T47D (cell line): ENCODE data around the gene CDC42BPA.
A peak's percentile ranks its signal among the peaks of the same experiment; 100 is the strongest.

Source experiments
- DNase-seq, 2 experiments: peaks; one replicate each; pipeline versions ENCODE4 v3.0.0 to v3.0.0-alpha.2; 2011 to 2012; ENCODE audit warnings: low read depth in 1 of 2, low spot score in 1 of 2
- JUND ChIP-seq: IDR thresholded peaks from 2 replicates; pipeline ENCODE4 v1.6.1; 2012; ENCODE audit warnings: low read depth
- in situ Hi-C: cut with HindIII; loops from 2 replicates; pipeline ENCODE4 v1.10.0; 2016; ENCODE audit warnings: low sequenced_read_pairs, low pct_unique_long_range_greater_than_20kb

The CDC42BPA gene

DNA sequence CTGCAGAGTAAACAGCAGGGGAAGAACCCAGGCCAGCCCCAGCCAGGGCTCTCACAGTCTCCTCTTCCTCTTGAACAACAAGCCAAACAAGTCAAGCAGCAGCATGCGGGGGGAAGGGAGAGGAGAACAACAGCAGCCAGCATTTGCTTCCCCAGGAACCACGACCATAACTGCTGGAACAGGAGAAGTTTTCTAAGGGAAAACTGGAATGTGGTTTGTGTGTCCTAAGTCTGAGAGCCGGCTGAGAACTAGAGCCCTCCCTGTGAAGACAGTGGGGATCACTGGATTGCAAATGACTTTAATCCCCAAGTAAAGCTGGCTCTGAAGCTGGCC, 330.0 kb downstream of the CDC42BPA start:
- in situ Hi-C loops: no loop called here
- peak; percentile 79 to 96 for DNase-seq
- no peak for TF ChIP-seq JUND

DNA sequence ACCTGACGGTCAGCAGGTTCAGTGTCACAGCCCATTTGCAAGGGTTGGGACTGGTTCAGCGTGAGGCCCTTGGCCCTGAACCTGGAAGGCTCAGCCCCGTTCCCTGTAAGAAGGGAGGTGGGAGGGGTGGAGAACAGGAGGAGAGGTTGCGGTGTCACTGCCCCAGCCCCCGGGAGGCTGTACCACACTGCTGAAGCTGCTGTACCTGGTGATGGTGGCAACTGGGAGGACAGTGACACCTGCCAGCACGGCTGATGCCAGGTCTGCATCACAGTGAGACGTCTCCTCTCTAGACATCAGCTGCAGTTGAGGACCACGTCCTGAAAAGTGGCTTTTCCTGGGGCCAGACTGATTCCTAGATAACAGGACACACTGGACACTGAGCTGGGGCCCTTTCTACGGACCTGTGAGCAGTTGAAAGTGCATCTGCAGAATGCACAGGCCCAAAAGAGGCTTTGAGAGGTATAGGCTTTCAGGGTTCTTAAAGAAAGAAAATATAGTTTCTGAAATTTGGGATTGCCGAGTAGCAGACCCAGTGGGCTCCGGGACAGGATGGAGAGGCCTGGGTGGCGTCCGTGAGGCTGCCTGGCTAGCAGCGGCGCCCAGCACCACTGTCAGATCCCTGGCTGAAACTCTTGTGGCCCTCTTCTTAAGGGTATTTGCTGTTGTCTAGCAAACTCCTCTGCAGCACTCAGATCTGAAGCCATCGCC, 330.5 kb downstream of the CDC42BPA start:
- in situ Hi-C loops: no loop called here
- no peak for TF ChIP-seq JUND

DNA sequence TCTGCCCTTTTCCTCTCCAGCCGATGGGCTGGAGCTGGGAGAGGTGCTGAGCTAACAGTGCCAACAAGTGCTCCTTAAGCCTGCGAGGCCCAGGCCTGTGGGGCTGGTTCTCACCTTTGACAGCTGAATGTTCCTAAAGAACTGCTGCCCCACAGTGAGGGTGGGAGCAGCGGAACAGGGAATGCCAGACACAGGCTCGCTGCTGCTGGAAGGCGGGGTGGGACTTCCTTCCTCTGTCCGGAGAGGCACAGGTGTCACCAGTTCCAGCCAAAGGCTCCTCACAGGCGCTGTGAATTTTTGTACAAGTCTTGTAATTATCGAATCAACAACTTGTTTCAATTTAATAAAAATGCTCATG, 331.1 kb downstream of the CDC42BPA start:
- no peak for TF ChIP-seq JUND
- DNase-seq: no peak
- in situ Hi-C loops: no loop called here

More for the DNA sequence above, 330.5 kb downstream of the CDC42BPA start:
- DNase-seq: no peak

DNA sequence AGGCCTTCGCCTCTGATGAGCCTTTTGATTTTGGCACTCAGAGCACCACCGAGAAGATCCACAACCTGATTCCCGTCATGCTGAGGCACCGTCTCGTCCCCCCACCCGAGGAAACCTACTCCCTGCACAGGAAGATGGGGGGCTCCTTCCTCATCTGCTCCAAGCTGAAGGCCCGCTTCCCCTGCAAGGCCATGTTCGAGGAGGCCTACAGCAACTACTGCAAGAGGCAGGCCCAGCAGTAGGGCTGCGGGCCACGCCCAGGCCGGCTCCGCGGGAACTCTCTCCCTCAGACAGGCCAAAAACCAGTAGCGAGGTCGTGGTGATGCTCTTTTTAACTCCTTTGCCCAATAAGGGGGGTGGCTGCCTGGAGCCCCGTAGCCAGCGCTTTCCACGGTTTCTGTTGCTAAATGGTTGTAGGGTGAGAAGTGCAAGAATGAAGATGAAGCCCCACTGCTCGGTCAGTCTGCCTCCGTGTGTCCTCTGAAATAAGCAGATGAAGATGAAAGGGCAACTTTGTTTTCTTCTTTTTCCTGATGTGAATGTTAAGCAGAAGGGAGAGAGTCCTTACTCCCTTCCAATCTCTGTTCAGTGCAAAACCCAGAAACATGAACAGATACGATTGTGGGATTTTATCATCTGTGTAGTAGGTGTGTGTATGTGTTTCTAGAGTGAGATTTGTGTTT, 331.7 kb downstream of the CDC42BPA start:
- TF ChIP-seq JUND: no peak
- in situ Hi-C loops: no loop called here
- DNase-seq: no peak

DNA sequence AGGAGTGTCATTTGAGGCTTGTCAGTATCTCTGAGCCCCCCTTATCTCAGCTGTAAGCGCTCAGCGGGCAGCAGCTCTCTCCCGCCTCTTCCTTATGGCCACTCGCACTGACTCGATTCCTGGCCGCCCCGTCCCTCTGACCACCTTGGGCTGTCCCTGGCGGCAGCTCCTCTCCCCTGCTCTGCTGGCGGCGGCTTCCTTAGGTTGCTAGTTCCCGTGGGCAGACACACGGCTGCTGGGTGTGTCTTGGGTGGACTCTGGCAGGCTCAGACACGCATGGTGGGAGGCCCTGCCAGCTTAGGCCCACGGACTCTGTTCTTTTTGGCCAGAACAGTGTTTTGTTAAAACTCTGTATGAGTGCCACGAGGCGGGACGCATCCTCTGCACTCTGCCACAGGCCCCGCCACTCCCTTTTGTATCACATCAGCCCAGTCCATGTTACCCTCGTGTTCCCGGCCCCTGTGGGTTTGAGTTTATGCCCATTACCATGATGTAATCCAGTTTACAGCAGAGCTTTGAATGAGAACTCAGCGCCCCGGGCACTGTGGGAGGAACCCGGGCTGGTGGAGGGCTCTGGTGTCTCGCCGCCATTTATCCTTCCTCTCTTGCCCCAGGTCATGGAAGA, 332.3 kb downstream of the CDC42BPA start:
- in situ Hi-C loops: no loop called here
- DNase-seq: no peak
- no peak for TF ChIP-seq JUND

DNA sequence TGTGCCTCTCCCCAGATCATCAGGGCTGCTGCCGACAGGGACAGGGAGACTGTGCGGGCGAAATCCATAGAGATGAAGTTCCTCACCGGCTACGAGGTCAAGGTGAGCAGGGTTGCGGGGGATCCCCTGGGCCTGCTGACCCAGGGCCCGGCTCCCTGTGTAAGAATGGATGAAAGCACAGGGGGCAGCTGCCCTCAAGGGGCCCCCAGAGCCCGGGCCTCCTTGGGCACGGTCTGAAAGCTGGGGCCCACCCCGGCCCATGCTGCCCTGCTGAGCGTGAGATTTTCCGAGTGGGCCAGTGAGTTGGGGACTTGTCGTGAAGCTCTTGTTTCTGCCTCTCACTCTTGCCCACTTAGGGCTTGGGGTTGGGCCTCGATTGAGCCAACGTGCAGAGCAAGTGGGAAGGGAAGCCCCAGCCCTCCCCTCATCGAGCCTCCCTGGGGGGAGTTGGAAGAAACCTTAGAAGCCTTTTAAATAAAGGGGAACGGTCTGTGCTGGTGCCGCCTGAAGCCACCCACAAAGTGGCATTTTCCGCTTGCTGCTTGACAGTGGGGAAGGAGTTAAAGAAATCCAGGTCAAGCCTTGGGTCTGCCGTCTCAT, 333.0 kb downstream of the CDC42BPA start:
- in situ Hi-C loops: no loop called here
- no peak for DNase-seq
- no peak for TF ChIP-seq JUND

DNA sequence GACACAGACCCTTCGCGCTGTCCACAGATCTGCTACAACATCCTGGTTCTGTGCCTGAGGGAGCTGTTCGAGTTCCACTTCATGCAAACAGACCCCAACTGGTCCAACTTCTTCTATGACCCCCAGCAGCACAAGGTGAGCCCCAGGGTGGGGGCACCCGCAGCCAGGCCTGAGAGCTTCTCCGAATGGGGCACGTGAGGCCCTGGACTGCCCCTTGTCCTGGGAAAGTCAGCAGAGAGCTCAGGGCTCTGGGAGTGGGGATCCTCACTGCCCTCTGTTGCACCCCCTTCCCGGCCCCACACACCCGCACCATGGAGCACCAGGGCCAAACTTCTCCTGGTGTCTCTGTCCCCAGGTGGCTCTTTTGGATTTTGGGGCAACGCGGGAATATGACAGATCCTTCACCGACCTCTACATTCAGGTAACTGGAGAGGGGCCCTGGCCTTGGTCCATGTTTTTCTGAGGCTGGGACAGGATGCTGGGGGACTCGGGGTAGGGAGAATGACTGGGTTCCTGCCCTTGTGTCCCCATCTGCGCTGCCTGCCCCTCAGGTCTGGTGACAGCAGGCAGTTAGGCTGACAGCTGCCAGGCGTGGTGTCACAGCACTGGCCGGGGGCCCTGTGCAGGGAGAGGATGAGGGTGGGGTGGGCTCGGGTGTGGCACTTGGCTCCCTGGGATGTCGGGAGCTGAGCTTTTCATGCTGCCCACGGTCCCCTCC, 333.6 kb downstream of the CDC42BPA start:
- no peak for DNase-seq

DNA sequence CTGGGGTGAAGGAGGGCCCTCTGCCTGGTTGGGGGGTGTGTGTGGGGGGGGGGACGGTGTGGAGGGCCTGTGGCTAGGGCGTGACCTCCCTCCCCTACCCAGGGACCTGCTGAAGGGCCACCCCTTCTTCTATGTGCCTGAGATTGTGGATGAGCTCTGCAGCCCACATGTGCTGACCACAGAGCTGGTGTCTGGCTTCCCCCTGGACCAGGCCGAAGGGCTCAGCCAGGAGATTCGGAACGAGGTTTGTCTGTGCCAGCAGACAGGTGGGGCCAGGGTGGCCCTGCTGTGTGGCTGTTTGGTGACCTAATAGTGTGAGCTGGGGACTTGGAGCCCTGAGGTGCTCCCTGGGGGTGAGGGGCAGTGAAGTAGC, 334.3 kb downstream of the CDC42BPA start:
- DNase-seq: no peak
- TF ChIP-seq JUND: no peak
- in situ Hi-C loops: no loop called here

More for the DNA sequence above, 333.6 kb downstream of the CDC42BPA start:
- in situ Hi-C loops: no loop called here
- TF ChIP-seq JUND: no peak

DNA sequence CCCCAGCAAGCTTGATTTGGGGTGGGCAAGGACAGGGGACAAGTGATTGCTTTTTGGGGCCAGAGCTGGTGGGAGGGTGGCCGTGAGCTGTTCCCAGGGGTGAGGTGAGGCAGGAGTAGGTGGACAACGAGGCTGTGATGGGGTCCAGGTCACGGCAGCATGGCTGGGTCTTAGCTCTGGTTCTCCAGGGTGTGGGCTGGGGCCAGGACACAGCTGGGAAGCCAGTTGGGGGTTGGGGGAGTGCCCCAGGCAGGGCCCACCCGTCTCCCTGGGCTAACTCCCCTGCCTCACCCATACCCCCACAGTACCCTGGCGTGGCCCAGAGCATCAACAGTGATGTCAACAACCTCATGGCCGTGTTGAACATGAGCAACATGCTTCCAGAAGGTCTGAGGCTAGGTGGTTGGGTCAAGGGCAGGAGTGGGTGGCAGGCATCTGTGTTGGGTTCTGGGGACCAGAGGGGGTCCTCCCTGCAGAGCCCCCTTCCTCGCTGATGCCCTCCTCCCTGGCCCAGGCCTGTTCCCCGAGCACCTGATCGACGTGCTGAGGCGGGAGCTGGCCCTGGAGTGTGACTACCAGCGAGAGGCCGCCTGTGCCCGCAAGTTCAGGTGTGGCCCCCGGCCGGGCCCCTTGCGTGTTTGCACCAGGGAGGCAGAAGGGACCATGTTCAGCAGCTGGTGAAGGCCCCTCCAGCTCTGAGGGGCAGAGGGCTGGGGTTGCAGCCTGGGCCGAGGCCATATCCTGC, 334.9 kb downstream of the CDC42BPA start:
- in situ Hi-C loops: no loop called here
- no peak for TF ChIP-seq JUND
- no peak for DNase-seq

DNA sequence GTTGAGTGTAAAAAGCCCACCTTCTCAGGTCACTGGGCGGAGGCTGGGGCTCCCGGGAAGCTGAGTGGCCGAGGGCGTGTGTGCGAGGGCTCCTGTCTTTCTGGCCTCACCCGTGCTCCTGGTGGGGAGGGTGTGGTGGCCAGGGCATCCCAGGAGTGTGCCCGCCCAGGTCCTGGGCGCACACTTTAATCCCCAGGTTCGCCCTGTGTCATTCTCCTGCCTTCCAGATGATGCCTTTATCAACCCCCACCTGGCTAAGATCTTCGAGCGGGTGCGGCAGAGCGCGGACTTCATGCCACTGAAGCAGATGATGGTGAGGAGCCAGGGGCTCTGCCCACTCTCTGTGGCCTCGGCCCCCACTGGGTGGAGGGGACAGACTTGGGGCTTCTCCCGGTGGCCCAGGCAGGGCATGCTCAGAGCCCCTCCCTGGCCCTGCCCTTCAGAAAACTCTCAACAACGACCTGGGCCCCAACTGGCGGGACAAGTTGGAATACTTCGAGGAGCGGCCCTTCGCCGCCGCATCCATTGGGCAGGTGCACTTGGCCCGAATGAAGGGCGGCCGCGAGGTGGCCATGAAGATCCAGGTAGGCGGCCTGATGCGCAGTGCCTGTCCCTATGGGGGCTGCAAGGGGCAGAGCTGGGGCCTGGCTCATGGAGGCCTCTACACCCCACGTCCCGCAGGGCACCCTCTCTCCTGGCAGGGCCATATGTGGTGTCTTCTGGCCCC, 335.7 kb downstream of the CDC42BPA start:
- no peak for DNase-seq
- in situ Hi-C loops: no loop called here
- no peak for TF ChIP-seq JUND

DNA sequence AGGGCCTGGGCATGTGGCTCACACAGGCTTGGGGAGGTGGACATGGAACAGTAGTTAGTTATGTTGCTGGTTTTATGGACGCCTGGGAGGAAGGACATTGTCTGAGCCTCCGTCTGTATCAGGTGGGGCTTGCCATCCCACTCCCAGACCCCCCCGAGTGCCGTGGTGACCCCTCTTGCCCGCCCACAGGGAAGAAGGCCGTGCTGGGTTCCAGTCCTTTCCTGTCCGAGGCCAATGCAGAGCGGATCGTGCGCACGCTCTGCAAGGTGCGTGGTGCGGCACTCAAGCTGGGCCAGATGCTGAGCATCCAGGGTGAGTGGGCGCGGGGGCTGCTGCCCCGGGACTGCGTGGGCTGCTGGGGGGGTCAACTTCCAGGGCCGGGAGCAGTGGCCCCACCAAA, 336.5 kb downstream of the CDC42BPA start:
- in situ Hi-C loops: no loop called here
- TF ChIP-seq JUND: no peak
- no peak for DNase-seq

DNA sequence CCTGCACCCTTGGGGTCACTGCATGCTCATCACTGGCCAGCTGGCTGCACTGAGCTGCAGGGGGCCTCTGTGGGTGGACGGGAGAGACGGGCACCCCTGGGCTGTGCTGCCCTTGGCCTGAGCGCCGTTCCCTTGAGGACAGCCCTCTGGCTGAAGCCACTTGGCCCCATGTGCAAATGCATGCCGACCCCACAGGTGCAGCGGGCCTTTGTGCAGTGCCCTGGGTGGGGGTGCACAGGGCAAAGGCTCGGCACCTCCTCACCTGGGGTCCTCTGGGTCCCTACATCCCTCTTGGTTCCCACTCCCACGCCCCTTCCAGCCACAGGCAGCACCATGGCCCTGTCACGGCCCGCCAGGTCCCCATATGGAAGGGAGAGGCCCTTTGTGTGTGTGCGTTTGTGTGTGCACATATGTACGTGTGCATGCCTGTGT, 336.9 kb downstream of the CDC42BPA start:
- DNase-seq: no peak
- TF ChIP-seq JUND: no peak
- in situ Hi-C loops: no loop called here
